ENCODE data around the gene RGP1. TPM values are rescaled to one million over a fixed set of nuclear protein-coding genes. Genes with fewer than 3 reads are reported as not detected.

Gene RGP1
- polyA plus RNA-seq, 1 donor from 2014 or later = 7.2 TPM

- Mint-ChIP-seq H3K4me3 (no peak overlapping the region), H3K27ac (peak overlapping the region in 1 of 3 donors; percentile 68), H3K4me1 (peaks cover 5 to 14% (median 6%) of the 10 kb centered on the region in 3 donors), H3K27me3 (no peaks in the 10 kb centered on the region), H3K36me3 (peaks cover 4% of the 10 kb centered on the region), H3K9me3 (no peaks in the 10 kb centered on the region)
These were observed 35.0 kb upstream of the RGP1 start for GRCh38 chr9:35714123-35714522.

GRCh38 chr9:35714579-35715252 is 34.4 kb upstream of the RGP1 start:
- Mint-ChIP-seq H3K4me1 (peaks cover 10 to 20% (median 11%) of the 10 kb centered on the region in 3 donors), H3K36me3 (peaks cover 4% of the 10 kb centered on the region), H3K9me3 (no peaks in the 10 kb centered on the region), H3K27me3 (no peaks in the 10 kb centered on the region), H3K4me3 (no peak overlapping the region), H3K27ac (peak overlapping the region in 1 of 3 donors; percentile 68)

DNA sequence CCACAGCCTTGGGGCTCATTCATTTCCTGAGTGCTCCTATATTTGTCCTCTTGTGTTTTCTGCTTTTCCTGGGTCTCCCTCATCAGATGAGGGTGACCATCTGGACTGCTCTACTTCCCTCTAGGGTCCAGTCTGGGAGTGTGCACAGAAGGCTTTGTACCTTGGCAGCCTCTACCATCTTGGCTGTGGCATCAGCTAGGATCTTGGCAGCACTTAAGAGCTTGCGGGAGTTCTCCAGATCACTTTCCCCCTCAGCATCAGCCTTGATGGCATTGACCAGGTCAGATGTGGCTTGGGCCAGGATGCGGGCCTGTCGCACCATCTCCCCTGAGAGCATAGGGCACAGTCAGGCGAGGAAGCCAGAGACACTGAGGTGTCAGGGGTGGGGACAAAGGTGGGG is 32.9 kb upstream of the RGP1 start:
- peak overlapping the region in 1 of 3 donors; percentile 58 for H3K27ac Mint-ChIP-seq
- H3K9me3 Mint-ChIP-seq = no peaks in the 10 kb centered on the region
- H3K4me3 Mint-ChIP-seq = no peak overlapping the region
- no peaks in the 10 kb centered on the region for H3K27me3 Mint-ChIP-seq
- peaks cover 10 to 21% (median 16%) of the 10 kb centered on the region in 3 donors for H3K4me1 Mint-ChIP-seq
- peaks cover 4% of the 10 kb centered on the region for H3K36me3 Mint-ChIP-seq

GRCh38 chr9:35717132-35717870 is 31.8 kb upstream of the RGP1 start:
- Mint-ChIP-seq H3K36me3 (peaks cover 4% of the 10 kb centered on the region), H3K9me3 (no peaks in the 10 kb centered on the region), H3K27ac (peak overlapping the region in 1 of 3 donors; percentile 93), H3K4me1 (peaks cover 10 to 21% (median 16%) of the 10 kb centered on the region in 3 donors), H3K27me3 (no peaks in the 10 kb centered on the region), H3K4me3 (peak overlapping the region in 1 of 4 donors; percentile 47)

- H3K27ac Mint-ChIP-seq = peak overlapping the region; percentile 92 to 99 (median 93)
- peak overlapping the region; percentile 24 to 71 (median 39) for H3K4me3 Mint-ChIP-seq
- peaks cover 10 to 21% (median 16%) of the 10 kb centered on the region in 3 donors for H3K4me1 Mint-ChIP-seq
- no peaks in the 10 kb centered on the region for H3K9me3 Mint-ChIP-seq
- H3K36me3 Mint-ChIP-seq = peaks cover 4% of the 10 kb centered on the region
- H3K27me3 Mint-ChIP-seq = no peaks in the 10 kb centered on the region
These were observed 30.2 kb upstream of the RGP1 start for GRCh38 chr9:35718721-35719511.

GRCh38 chr9:35719546-35719945 is 29.5 kb upstream of the RGP1 start:
- Mint-ChIP-seq H3K9me3 (no peaks in the 10 kb centered on the region), H3K4me1 (peaks cover 12 to 22% (median 16%) of the 10 kb centered on the region in 3 donors), H3K36me3 (peaks cover 4% of the 10 kb centered on the region)

GRCh38 chr9:35723426-35723825 is 25.7 kb upstream of the RGP1 start:
- Mint-ChIP-seq H3K27ac (no peak overlapping the region), H3K4me3 (no peak overlapping the region), H3K4me1 (peaks cover 18 to 26% (median 24%) of the 10 kb centered on the region in 3 donors), H3K36me3 (no peaks in the 10 kb centered on the region), H3K27me3 (no peaks in the 10 kb centered on the region), H3K9me3 (no peaks in the 10 kb centered on the region)

More at GRCh38 chr9:35719546-35719945, 29.5 kb upstream of the RGP1 start:
- peak overlapping the region; percentile 92 to 99 (median 93) for H3K27ac Mint-ChIP-seq
- H3K4me3 Mint-ChIP-seq = peak overlapping the region in 3 of 4 donors; percentile 30 to 64 (median 48)
- H3K27me3 Mint-ChIP-seq = no peaks in the 10 kb centered on the region

- no peaks in the 10 kb centered on the region for H3K27me3 Mint-ChIP-seq
- no peaks in the 10 kb centered on the region for H3K9me3 Mint-ChIP-seq
- H3K4me1 Mint-ChIP-seq = peaks cover 18 to 22% (median 21%) of the 10 kb centered on the region in 3 donors
- H3K27ac Mint-ChIP-seq = no peak overlapping the region
- no peaks in the 10 kb centered on the region for H3K36me3 Mint-ChIP-seq
- H3K4me3 Mint-ChIP-seq = no peak overlapping the region
These were observed 25.2 kb upstream of the RGP1 start for GRCh38 chr9:35723908-35724307.

GRCh38 chr9:35725362-35725761 is 23.7 kb upstream of the RGP1 start:
- Mint-ChIP-seq H3K4me3 (no peak overlapping the region), H3K9me3 (no peaks in the 10 kb centered on the region), H3K36me3 (no peaks in the 10 kb centered on the region), H3K27ac (no peak overlapping the region), H3K27me3 (no peaks in the 10 kb centered on the region), H3K4me1 (peaks cover 10 to 15% (median 15%) of the 10 kb centered on the region in 3 donors)

GRCh38 chr9:35726931-35727330 is 22.2 kb upstream of the RGP1 start:
- H3K4me1 Mint-ChIP-seq = peaks cover 14 to 28% (median 25%) of the 10 kb centered on the region in 3 donors
- H3K4me3 Mint-ChIP-seq = peak overlapping the region in 3 of 4 donors; percentile 17 to 93 (median 80)
- no peaks in the 10 kb centered on the region for H3K36me3 Mint-ChIP-seq
- H3K9me3 Mint-ChIP-seq = no peaks in the 10 kb centered on the region
- H3K27me3 Mint-ChIP-seq = no peaks in the 10 kb centered on the region
- H3K27ac Mint-ChIP-seq = peak overlapping the region; percentile 15 to 78 (median 27)

DNA sequence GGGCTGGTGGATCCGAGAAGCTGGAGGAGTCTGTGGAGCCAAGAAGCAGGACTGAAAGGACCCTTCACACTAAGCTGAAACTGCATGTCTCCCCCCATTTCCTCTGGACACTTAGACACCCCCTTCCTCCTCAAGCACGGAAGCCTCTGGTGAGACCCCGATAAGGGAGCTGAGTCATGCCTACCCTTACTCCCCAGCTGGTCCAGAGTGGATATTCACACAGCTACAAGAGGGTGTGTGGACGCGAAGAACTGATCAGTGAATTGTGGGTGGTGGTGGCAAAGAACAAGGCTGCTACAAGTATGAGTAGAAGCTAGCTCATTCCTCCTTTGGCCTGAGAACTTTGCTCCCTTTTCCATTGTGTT is 21.4 kb upstream of the RGP1 start:
- H3K27ac Mint-ChIP-seq = no peak overlapping the region
- peaks cover 15 to 30% (median 30%) of the 10 kb centered on the region in 3 donors for H3K4me1 Mint-ChIP-seq
- H3K9me3 Mint-ChIP-seq = no peaks in the 10 kb centered on the region
- no peak overlapping the region for H3K4me3 Mint-ChIP-seq
- H3K27me3 Mint-ChIP-seq = no peaks in the 10 kb centered on the region
- no peaks in the 10 kb centered on the region for H3K36me3 Mint-ChIP-seq

DNA sequence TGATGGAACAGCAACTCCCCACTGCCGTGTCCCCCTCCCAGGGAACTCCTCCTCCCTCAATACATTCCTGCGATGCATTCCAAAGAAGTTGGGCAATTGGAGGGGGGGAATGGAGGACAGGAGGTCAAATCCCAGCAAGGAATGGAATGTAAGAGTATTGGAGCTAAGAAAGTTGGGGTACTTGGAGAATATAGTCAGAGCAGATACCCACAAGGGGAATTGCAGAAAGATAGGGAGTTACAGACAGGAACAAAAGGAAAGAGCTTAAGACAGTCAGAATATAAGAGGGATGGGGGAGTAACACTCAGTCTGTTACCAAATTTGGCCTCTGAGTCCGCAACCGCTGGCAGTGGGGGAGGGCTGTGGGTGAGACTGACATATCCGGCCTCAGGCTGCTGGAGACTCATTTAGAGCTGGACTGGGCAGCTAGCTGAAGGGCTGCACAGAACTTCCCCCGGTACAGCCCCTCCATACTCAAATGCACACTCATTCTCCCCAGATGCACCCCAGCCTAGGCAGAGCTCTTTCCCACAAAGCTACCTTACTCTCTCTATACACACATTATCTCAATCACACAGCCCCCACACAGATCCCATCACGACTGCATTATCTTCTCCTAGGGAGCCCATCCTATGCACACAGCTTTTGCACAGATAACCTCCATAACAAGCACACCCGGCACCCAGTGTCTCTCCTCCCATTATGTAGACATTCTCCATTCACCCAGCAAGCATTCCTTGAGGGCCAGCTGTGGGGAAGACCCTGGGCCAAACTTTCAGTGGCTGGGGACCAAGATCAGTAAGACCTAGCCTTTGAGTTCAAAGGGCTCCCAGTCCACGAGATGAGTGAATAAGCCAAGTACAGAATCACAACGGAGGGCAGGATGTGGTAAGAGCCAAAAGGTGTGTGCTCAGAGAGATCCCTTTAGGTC is 20.8 kb upstream of the RGP1 start:
- H3K36me3 Mint-ChIP-seq = no peaks in the 10 kb centered on the region
- no peaks in the 10 kb centered on the region for H3K27me3 Mint-ChIP-seq
- no peak overlapping the region for H3K27ac Mint-ChIP-seq
- no peak overlapping the region for H3K4me3 Mint-ChIP-seq
- peaks cover 20 to 34% (median 34%) of the 10 kb centered on the region in 3 donors for H3K4me1 Mint-ChIP-seq
- no peaks in the 10 kb centered on the region for H3K9me3 Mint-ChIP-seq

DNA sequence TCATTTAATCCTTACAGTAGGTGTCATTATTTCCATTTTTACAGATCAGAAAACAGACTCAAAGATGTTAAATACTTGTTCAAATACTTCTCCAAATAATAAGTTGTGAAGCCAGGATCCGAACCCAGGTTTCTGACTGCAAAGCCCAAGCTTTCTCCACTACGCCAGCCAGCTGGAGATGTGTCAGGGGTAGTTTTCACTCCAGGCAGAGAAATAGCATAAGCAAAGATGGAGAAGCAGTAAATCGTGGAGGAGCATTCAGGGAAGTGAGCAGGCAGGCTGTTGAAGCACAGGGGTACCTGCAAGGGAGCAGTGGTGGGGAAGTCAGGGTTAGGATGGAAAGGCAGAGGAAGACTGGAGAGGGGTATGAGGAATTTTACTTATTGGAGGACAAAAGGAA is 20.0 kb upstream of the RGP1 start:
- peaks cover 26 to 38% (median 37%) of the 10 kb centered on the region in 3 donors for H3K4me1 Mint-ChIP-seq

More for the DNA sequence above, 20.0 kb upstream of the RGP1 start:
- no peaks in the 10 kb centered on the region for H3K9me3 Mint-ChIP-seq
- no peak overlapping the region for H3K27ac Mint-ChIP-seq
- H3K36me3 Mint-ChIP-seq = no peaks in the 10 kb centered on the region
- H3K27me3 Mint-ChIP-seq = no peaks in the 10 kb centered on the region
- no peak overlapping the region for H3K4me3 Mint-ChIP-seq

All from IgD-negative memory B cell (primary cell).